H1 (cell line): ENCODE results near the gene ZC3H6. TPM values are rescaled to one million over a fixed set of nuclear protein-coding genes. Genes with fewer than 3 reads are reported as not detected.

Source experiments
- CTCF ChIA-PET: fragments of 300-600 bp; sonication (Branson Sonifier 250); formaldehyde crosslinking; loops from one replicate; lab custom pipeline; 2021; ENCODE audit not compliant: partially characterized antibody; lab: Charles Lee
- POLR2A ChIA-PET: fragments of 300-600 bp; sonication (Branson Sonifier 250); formaldehyde crosslinking; loops from one replicate; lab custom pipeline; 2021; ENCODE audit warnings: inconsistent platforms; ENCODE audit not compliant: partially characterized antibody; lab: Charles Lee
- DNase-seq, 2 experiments: peaks; one replicate each; pipeline versions ENCODE4 v3.0.0 to v3.0.0-alpha.2; 2010 to 2022; ENCODE audit warnings: low spot score in 2 of 2, low read depth in 1 of 2, mixed read lengths in 1 of 2
- FAIRE-seq: peaks from 2 replicates; lab custom pipeline; 2011; peaks lifted over from hg19 to GRCh38; lab: Jason Lieb, UNC
- H2AFZ ChIP-seq: 2 replicates; pipeline ENCODE4 v1.8.1; 2012; ENCODE audit warnings: low read length, inconsistent platforms
- H2AK5ac ChIP-seq: 2 replicates; pipeline ENCODE4 v1.6.1; 2013; ENCODE audit warnings: low read depth, low read length
- H2BK120ac ChIP-seq: replicated peaks from 2 replicates; pipeline ENCODE3; 2013; ENCODE audit warnings: low read depth, low read length, inconsistent platforms
- H2BK12ac ChIP-seq: 2 replicates; pipeline ENCODE4 v1.6.1; 2013; ENCODE audit warnings: low read depth, low read length
- H2BK15ac ChIP-seq: 2 replicates; pipeline ENCODE4 v1.6.1; 2013; ENCODE audit warnings: low read length
- H2BK20ac ChIP-seq: 2 replicates; pipeline ENCODE4 v1.6.1; 2013; ENCODE audit warnings: low read length
- H2BK5ac ChIP-seq: 2 replicates; pipeline ENCODE4 v1.6.1; 2013; ENCODE audit warnings: low read depth, low read length
- H3K14ac ChIP-seq: 2 replicates; pipeline ENCODE4 v1.6.1; 2013; ENCODE audit warnings: inconsistent platforms; ENCODE audit not compliant: insufficient read length
- H3K18ac ChIP-seq: 2 replicates; pipeline ENCODE4 v1.6.1; 2013; ENCODE audit warnings: low read length; ENCODE audit errors: extremely low read depth
- H3K23ac ChIP-seq: 2 replicates; pipeline ENCODE4 v1.6.1; 2013; ENCODE audit warnings: inconsistent platforms; ENCODE audit not compliant: insufficient read length
- H3K23me2 ChIP-seq: 2 replicates; pipeline ENCODE4 v1.6.1; 2013; ENCODE audit warnings: low read depth, low read length
- H3K27ac ChIP-seq: 2 replicates; pipeline ENCODE4 v1.6.1; 2011; ENCODE audit warnings: low read depth, low read length, inconsistent platforms
- H3K27me3 ChIP-seq, 4 experiments: replicated peaks in 1 of 4; 1 replicate in 1 of 4; 2 replicates in 3 of 4; pipeline versions ENCODE4 v1.6.1 to v1.8.1; 2011 to 2013; ENCODE audit warnings: low read length in 3 of 4, mild to moderate bottlenecking in 3 of 4, inconsistent platforms in 2 of 4, mixed read lengths in 2 of 4, moderate library complexity in 1 of 4; ENCODE audit not compliant: control insufficient read depth in 3 of 4, insufficient read depth in 3 of 4; ENCODE audit errors: extremely low read depth in 1 of 4
- H3K36me3 ChIP-seq, 4 experiments: 2 replicates each; pipeline versions ENCODE4 v1.6.1 to v1.8.1; 2011 to 2013; ENCODE audit warnings: mild to moderate bottlenecking in 4 of 4, low read length in 3 of 4, moderate library complexity in 2 of 4, control low read depth in 1 of 4, inconsistent platforms in 1 of 4; ENCODE audit not compliant: insufficient read depth in 4 of 4, control insufficient read depth in 2 of 4
- H3K4ac ChIP-seq: replicated peaks from 2 replicates; pipeline ENCODE3; 2013; ENCODE audit warnings: low read length, low read depth, mixed read lengths, inconsistent platforms; ENCODE audit not compliant: insufficient read length
- H3K4me1 ChIP-seq, 4 experiments: replicated peaks in 1 of 4; 1 replicate in 1 of 4; 2 replicates in 3 of 4; pipeline versions ENCODE4 v1.6.1 to v1.8.1; 2011 to 2013; ENCODE audit warnings: low read length in 3 of 4, inconsistent platforms in 2 of 4, mixed read lengths in 1 of 4; ENCODE audit not compliant: insufficient read depth in 4 of 4, control insufficient read depth in 3 of 4
- H3K4me2 ChIP-seq, 2 experiments: 2 replicates each; pipeline versions ENCODE4 v1.6.1 to v1.8.1; 2011 to 2013; ENCODE audit warnings: low read depth in 2 of 2, low read length in 2 of 2, control low read depth in 1 of 2, inconsistent platforms in 1 of 2, mild to moderate bottlenecking in 1 of 2; ENCODE audit not compliant: insufficient read depth in 1 of 2
- H3K4me3 ChIP-seq, 4 experiments: fragments of 200-600, 300-600 bp in 1 of 4; sonication (generic), shearing (Covaris generic), sonication (Bioruptor Twin) in 1 of 4; 2 replicates each; pipeline versions ENCODE4 v1.5.1 to v1.8.1; 2011 to 2016; ENCODE audit warnings: low read length in 4 of 4, low read depth in 3 of 4, control low read depth in 2 of 4, inconsistent platforms in 2 of 4, mild to moderate bottlenecking in 2 of 4, mixed read lengths in 1 of 4, moderate library complexity in 1 of 4; ENCODE audit not compliant: insufficient read depth in 2 of 4; ENCODE audit errors: extremely low read depth in 1 of 4
- H3K56ac ChIP-seq: replicated peaks from 2 replicates; pipeline ENCODE3; 2013; ENCODE audit warnings: low read depth, mild to moderate bottlenecking, mixed read lengths, low read length, inconsistent platforms; ENCODE audit not compliant: insufficient read length
- H3K79me1 ChIP-seq: 2 replicates; pipeline ENCODE4 v1.6.1; 2013; ENCODE audit warnings: low read depth, low read length, control low read depth
- H3K79me2 ChIP-seq, 2 experiments: 2 replicates each; pipeline versions ENCODE4 v1.6.1 to v1.8.1; 2012 to 2013; ENCODE audit warnings: low read length in 2 of 2, mild to moderate bottlenecking in 2 of 2, inconsistent platforms in 1 of 2; ENCODE audit not compliant: insufficient read depth in 2 of 2, control insufficient read depth in 1 of 2
- H3K9ac ChIP-seq, 4 experiments: replicated peaks in 1 of 4; 1 replicate in 1 of 4; 2 replicates in 3 of 4; pipeline versions ENCODE4 v1.6.1 to v1.8.1; 2011 to 2013; ENCODE audit warnings: low read depth in 3 of 4, low read length in 3 of 4, control low read depth in 2 of 4, mild to moderate bottlenecking in 2 of 4, moderate library complexity in 2 of 4, inconsistent platforms in 1 of 4; ENCODE audit errors: extremely low read depth in 1 of 4
- H3K9me3 ChIP-seq, 2 experiments: 2 replicates each; pipeline versions ENCODE4 v1.6.1 to v1.8.1; 2012 to 2013; ENCODE audit warnings: mild to moderate bottlenecking in 2 of 2, moderate library complexity in 2 of 2, control low read depth in 1 of 2, inconsistent platforms in 1 of 2, low read depth in 1 of 2, low read length in 1 of 2, mixed read lengths in 1 of 2; ENCODE audit not compliant: insufficient read depth in 2 of 2
- H4K20me1 ChIP-seq, 2 experiments: replicated peaks in 1 of 2; 2 replicates each; pipeline versions ENCODE3 to v1.8.1; 2011 to 2013; ENCODE audit warnings: inconsistent platforms in 2 of 2, low read length in 2 of 2, mild to moderate bottlenecking in 1 of 2; ENCODE audit not compliant: insufficient read depth in 2 of 2, control insufficient read depth in 1 of 2
- H4K5ac ChIP-seq: 2 replicates; pipeline ENCODE4 v1.6.1; 2013; ENCODE audit warnings: low read length, low read depth, mixed read lengths, inconsistent platforms; ENCODE audit not compliant: insufficient read length
- H4K8ac ChIP-seq: 2 replicates; pipeline ENCODE4 v1.8.0; 2013; ENCODE audit warnings: mild to moderate bottlenecking, moderate library complexity, low read length, inconsistent platforms; ENCODE audit not compliant: insufficient read depth; ENCODE audit errors: extremely low read depth
- H4K91ac ChIP-seq: replicated peaks from 2 replicates; pipeline ENCODE3; 2013; ENCODE audit warnings: low read length, mixed read lengths, inconsistent platforms; ENCODE audit not compliant: insufficient read length
- BACH1 ChIP-seq: IDR thresholded peaks from 2 replicates; pipeline ENCODE4 v1.6.1; 2012; ENCODE audit warnings: low read length, improper control_type of control experiment
- CEBPB ChIP-seq: IDR thresholded peaks from 2 replicates; pipeline ENCODE4 v1.6.1; 2012; ENCODE audit warnings: low read depth, low read length
- CTCF ChIP-seq, 3 experiments: IDR thresholded peaks; 1 replicate in 2 of 3; 2 replicates in 1 of 3; pipeline versions ENCODE4 v1.5.1 to v1.6.1; 2011; ENCODE audit warnings: low read length in 3 of 3, mild to moderate bottlenecking in 3 of 3, inconsistent platforms in 2 of 3, low read depth in 1 of 3, moderate library complexity in 1 of 3; ENCODE audit not compliant: insufficient read depth in 1 of 3; ENCODE audit errors: control extremely low read depth in 1 of 3
- GTF2F1 ChIP-seq: IDR thresholded peaks from 2 replicates; pipeline ENCODE4 v1.6.1; 2012; ENCODE audit warnings: low read depth, low read length, improper control_type of control experiment, borderline replicate concordance
- HDAC6 ChIP-seq: IDR thresholded peaks from one replicate; pipeline ENCODE4 v1.7.1; 2012; ENCODE audit warnings: low read depth, mild to moderate bottlenecking, inconsistent platforms, low read length, moderate library complexity
- KDM1A ChIP-seq: fragments of 200-600, 300-600 bp; sonication (generic); IDR thresholded peaks from 2 replicates; pipeline ENCODE4 v1.7.1; 2016; ENCODE audit warnings: mild to moderate bottlenecking, low read length, borderline replicate concordance
- USF2 ChIP-seq: IDR thresholded peaks from 2 replicates; pipeline ENCODE4 v1.6.1; 2011; ENCODE audit warnings: low read length, improper control_type of control experiment
- WGBS, 2 experiments: shearing (Covaris generic) in 1 of 2; methylation state at CpG; one replicate each; pipeline versions ENCODE4 v1.1.6 to v1.1.7; 2013 to 2015; ENCODE audit warnings: low lambda C conversion rate in 2 of 2, mixed read lengths in 2 of 2, inconsistent platforms in 1 of 2, low coverage in 1 of 2, missing lambda C conversion rate in 1 of 2; ENCODE audit not compliant: insufficient replicate concordance in 2 of 2, insufficient coverage in 1 of 2, insufficient read length in 1 of 2; ENCODE audit errors: extremely low coverage in 1 of 2, missing lambda C conversion rate in 1 of 2; 5-methylcytosine and 5-hydroxymethylcytosine counted together
- polyA plus RNA-seq, 7 experiments: library from polyadenylated mRNA; depleted of rRNA in 3 of 7; stranded (reverse) in 5 of 7; unstranded in 2 of 7; fragments of >200 nt in 5 of 7; fragments of 200-250 nt in 2 of 7; gene quantifications; 1 replicate in 5 of 7; 2 replicates in 1 of 7; 4 replicates in 1 of 7; pipeline versions ENCODE4 v1.2.1 to v1.2.3, GENCODE V29; 2011 to 2013; ENCODE audit warnings: missing spikeins in 2 of 7, mixed read lengths in 2 of 7
- total RNA-seq: library from RNA; stranded (reverse); fragmentation: NEBNext Ultra II Directional; extraction: Animal tissue kit (Norgen Biotek cat#: 25700); gene quantifications from 2 replicates; pipeline ENCODE4 v1.2.1, GENCODE V29; 2021

Gene ZC3H6
- total and polyA plus RNA-seq, 2 of the 8 experiments (the other 6 are each of a cell fraction or from before 2014, with no cell fraction given): 1.4 to 6.9 TPM

DNA sequence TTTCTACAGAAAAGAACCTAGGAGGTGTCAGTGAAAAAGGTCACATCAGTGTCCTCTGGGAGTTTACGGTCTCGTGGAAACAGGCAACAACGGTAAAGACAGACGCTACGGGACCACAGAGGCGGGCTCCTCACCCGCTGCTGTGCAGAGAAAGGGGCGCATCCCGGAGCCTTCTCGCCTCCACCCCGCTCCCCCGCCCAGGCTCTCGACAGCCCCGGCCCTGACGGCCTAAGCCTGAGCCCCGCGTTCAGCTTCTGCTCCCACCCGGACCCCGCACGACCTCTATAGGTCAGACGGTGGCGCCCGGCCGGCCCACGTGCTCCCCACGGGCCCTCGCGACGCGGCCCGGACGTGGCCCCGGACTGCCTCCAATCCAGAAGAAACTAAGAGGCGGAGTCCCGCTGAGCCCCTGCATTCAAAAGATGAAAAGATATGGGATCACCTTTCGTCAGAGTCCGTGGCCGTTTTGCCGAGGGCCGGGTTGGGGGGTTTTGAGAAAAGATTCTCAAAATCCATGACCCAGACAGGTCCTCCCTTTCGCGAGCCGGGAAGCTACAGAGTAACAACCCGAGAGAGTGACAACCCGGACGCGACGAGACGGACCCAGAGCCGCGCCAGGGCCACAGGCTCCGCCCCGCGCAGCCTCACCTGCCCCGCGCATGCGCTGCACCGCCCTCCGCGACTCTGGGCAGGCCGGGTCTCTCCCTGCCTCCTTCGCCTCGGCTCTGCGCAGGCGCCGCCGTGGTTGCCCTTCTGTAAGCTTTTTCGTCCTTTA, 20.7 kb upstream of the ZC3H6 start, which contains the start of gene ZC3H8:
Gene ZC3H8, minus strand, starts transcription at position 577 of the 775 bp plus-strand sequence. Its CDS starts 61 bp downstream, at position 516.
- DNase-seq (peak; percentile 70 to 97), FAIRE-seq (no peak)
- Histone ChIP-seq H2AK5ac (no peak within 1 kb of the TSS), H3K4me3 (peak within 1 kb of the TSS; percentile 75 to 83 (median 80)), H3K18ac (no peak within 1 kb of the TSS), H3K14ac (no peak within 1 kb of the TSS), H3K27ac (no peak within 1 kb of the TSS), H3K23me2 (no peaks in the 10 kb centered on the region; the same call in 1 of the 2 replicates), H3K56ac (no peak within 1 kb of the TSS), H3K79me1 (no peaks in the 10 kb centered on the region), H3K36me3 (no peaks in the 10 kb centered on the region), H4K20me1 (no peaks in the 10 kb centered on the region), H2BK20ac (no peak within 1 kb of the TSS), H4K8ac (peak within 1 kb of the TSS; percentile 68; the same call in 1 of the 2 replicates), H2BK15ac (no peak within 1 kb of the TSS), H4K5ac (no peak within 1 kb of the TSS), H3K9me3 (no peaks in the 10 kb centered on the region), H3K4ac (no peak within 1 kb of the TSS), H2BK5ac (no peak within 1 kb of the TSS), H4K91ac (no peak within 1 kb of the TSS), H2BK12ac (no peak within 1 kb of the TSS), H3K9ac (peak within 1 kb of the TSS; percentile 30 to 71 (median 49)), H3K79me2 (peaks cover 0 to 7% of the 10 kb centered on the region in 2 experiments; a peak in 1 of 4 replicates), H3K4me2 (peak within 1 kb of the TSS; percentile 73 to 77), H3K23ac (no peak within 1 kb of the TSS), H2AFZ (peak within 1 kb of the TSS; percentile 34), H2BK120ac (no peak within 1 kb of the TSS), H3K4me1 (peaks cover 0 to 2% (median 0%) of the 10 kb centered on the region in 4 experiments; a peak in 1 of 7 replicates), H3K27me3 (no peaks in the 10 kb centered on the region)
- ChIA-PET POLR2A (interaction anchor here (0.6 to 3.2 kb wide), 7 partner anchors 11 to 290 kb away, joined by 3 to 16 read pairs (median 4); partner anchors contain the start of gene FBLN7), CTCF (interaction anchor here (0.6 to 1.3 kb wide), 6 partner anchors 9 to 328 kb away, joined by 3 to 8 read pairs (median 3); no protein-coding TSS in a partner anchor)
- 1% methylated on average over 50 of the region's 68 CpGs; no CpG with 5 or more reads in 1 of the 2 experiments for WGBS, 2 experiments
- TF ChIP-seq HDAC6 (no peak), CTCF (IDR thresholded peaks at IDR 0.05; ENCODE audit: control extremely low read depth in 1 of 3, insufficient read depth in 1 of 3, low read depth in 1 of 3, low read length in 3 of 3) (no peak), GTF2F1 (no peak), BACH1 (no peak), KDM1A (no peak), USF2 (no peak), CEBPB (no peak)
